Measurements from ENCODE around the gene VIPR1.

VIPR1 gene

GRCh38 chr3:42502429-42503250, at the start of gene VIPR1:
Gene VIPR1 (plus strand): TSS chr3:42502643. CDS start chr3:42502736, 93 bp downstream.
- peak; percentile 73 for DNase-seq

GRCh38 chr3:42456211-42456610, 46.2 kb upstream of the VIPR1 start:
- DNase-seq: no peak

GRCh38 chr3:42459151-42459550, 43.3 kb upstream of the VIPR1 start:
- DNase-seq: no peak

- DNase-seq: no peak
Measured at GRCh38 chr3:42461762-42462161, 40.7 kb upstream of the VIPR1 start.

- no peak for DNase-seq
Measured at GRCh38 chr3:42463093-42463492, 39.4 kb upstream of the VIPR1 start.

GRCh38 chr3:42468111-42468510, 34.3 kb upstream of the VIPR1 start:
- DNase-seq: no peak

- DNase-seq: no peak
Measured at GRCh38 chr3:42472555-42472954, 29.9 kb upstream of the VIPR1 start.

GRCh38 chr3:42473083-42473932, 29.1 kb upstream of the VIPR1 start:
- DNase-seq: no peak

GRCh38 chr3:42476225-42477125, 26.0 kb upstream of the VIPR1 start:
- no peak for DNase-seq

- no peak for DNase-seq
Measured at GRCh38 chr3:42477696-42478095, 24.7 kb upstream of the VIPR1 start.

- DNase-seq: no peak
Measured at GRCh38 chr3:42478830-42479229, 23.6 kb upstream of the VIPR1 start.

GRCh38 chr3:42486814-42487565, 15.5 kb upstream of the VIPR1 start:
- peak; percentile 19 for DNase-seq

- no peak for DNase-seq
Measured at GRCh38 chr3:42488687-42489086, 13.8 kb upstream of the VIPR1 start.

- DNase-seq: no peak
Measured at GRCh38 chr3:42489116-42489936, 13.1 kb upstream of the VIPR1 start.

- no peak for DNase-seq
Measured at GRCh38 chr3:42489937-42490227, 12.6 kb upstream of the VIPR1 start.

- peak; percentile 70 for DNase-seq
Measured at GRCh38 chr3:42490243-42490642, 12.2 kb upstream of the VIPR1 start.

- peak; percentile 71 for DNase-seq
Measured at GRCh38 chr3:42491881-42492507, 10.4 kb upstream of the VIPR1 start.

- DNase-seq: no peak
Measured at GRCh38 chr3:42492508-42493080, 9.8 kb upstream of the VIPR1 start.

GRCh38 chr3:42493126-42493797, 9.2 kb upstream of the VIPR1 start:
- no peak for DNase-seq

GRCh38 chr3:42493798-42494151, 8.7 kb upstream of the VIPR1 start:
- DNase-seq: no peak

Data from GDM1 (cell line).